NOMO-1 treated with dmso at 0.1 percent for 144 hours (cell line): Measurements from ENCODE around the gene CMSS1.

Source experiments
- DNase-seq: peaks from one replicate; lab custom pipeline; 2025; ENCODE audit not compliant: unreplicated experiment; lab: John Stamatoyannopoulos, UW

The CMSS1 gene

GRCh38 chr3:100163787-100164186 is 346.1 kb downstream of the CMSS1 start:
- DNase-seq, result no peak

GRCh38 chr3:100164743-100165142 is 347.1 kb downstream of the CMSS1 start:
- no peak for DNase-seq

GRCh38 chr3:100165926-100166550 is 348.4 kb downstream of the CMSS1 start:
- DNase-seq, result no peak

- no peak for DNase-seq
These were observed 351.7 kb downstream of the CMSS1 start for GRCh38 chr3:100169201-100169920.

GRCh38 chr3:100170486-100170885 is 352.8 kb downstream of the CMSS1 start:
- no peak for DNase-seq

GRCh38 chr3:100171211-100171914 is 353.7 kb downstream of the CMSS1 start:
- no peak for DNase-seq

GRCh38 chr3:100173961-100174360 is 356.3 kb downstream of the CMSS1 start:
- DNase-seq, result no peak

GRCh38 chr3:100175637-100176280 is 358.1 kb downstream of the CMSS1 start:
- DNase-seq, result no peak

- DNase-seq, result no peak
These were observed 362.2 kb downstream of the CMSS1 start for GRCh38 chr3:100179692-100180349.

GRCh38 chr3:100183608-100184125 is 366.0 kb downstream of the CMSS1 start:
- DNase-seq, result no peak

GRCh38 chr3:100184948-100185570 is 367.4 kb downstream of the CMSS1 start:
- no peak for DNase-seq

GRCh38 chr3:100185847-100186246 is 368.2 kb downstream of the CMSS1 start:
- no peak for DNase-seq

GRCh38 chr3:100189444-100189964 is 371.8 kb downstream of the CMSS1 start:
- no peak for DNase-seq

- no peak for DNase-seq
These were observed 377.7 kb downstream of the CMSS1 start for GRCh38 chr3:100195375-100195774.

- DNase-seq, result no peak
These were observed 380.2 kb downstream of the CMSS1 start for GRCh38 chr3:100197876-100198275.

GRCh38 chr3:100198579-100199269 is 381.1 kb downstream of the CMSS1 start:
- no peak for DNase-seq

- no peak for DNase-seq
These were observed 387.5 kb downstream of the CMSS1 start for GRCh38 chr3:100205171-100205570.

GRCh38 chr3:100206687-100207086 is 389.0 kb downstream of the CMSS1 start:
- DNase-seq, result no peak

GRCh38 chr3:100207886-100208285 is 390.2 kb downstream of the CMSS1 start:
- no peak for DNase-seq

GRCh38 chr3:100209169-100209568 is 391.5 kb downstream of the CMSS1 start:
- no peak for DNase-seq
